CD4-positive, alpha-beta T cell (primary cell): Measurements from ENCODE around the gene ATP10A. TPM values are rescaled to one million over a fixed set of nuclear protein-coding genes. Genes with fewer than 3 reads are reported as not detected.
"Not testable (repeated sequence)": the region's sequence is repeated elsewhere in the genome, so short reads cannot be mapped to it uniquely, and the experiment has no call there.

Source experiments
- ATAC-seq: fragments of 200-7000 bp; cut with Tn5 transposase; one replicate; pipeline ENCODE4 v1.10.0; 2022; ENCODE audit warnings: mild to moderate bottlenecking; ENCODE audit not compliant: poor library complexity
- CTCF ChIA-PET: fragments of 350-600 bp; sonication (Branson Sonifier 250); formaldehyde crosslinking; loops from one replicate; lab custom pipeline; 2021; ENCODE audit warnings: antibody characterized with exemption, inconsistent platforms; lab: Charles Lee
- POLR2A ChIA-PET: fragments of 350-600 bp; sonication (Branson Sonifier 250); formaldehyde crosslinking; loops from one replicate; lab custom pipeline; 2021; ENCODE audit warnings: antibody characterized with exemption, inconsistent platforms; lab: Charles Lee
- DNase-seq, 14 experiments: peaks; one replicate each; pipeline ENCODE4 v3.0.0-alpha.2; 2013 to 2020; ENCODE audit warnings: mixed read lengths in 2 of 14
- H3K27ac ChIP-seq, 2 donors: one replicate each; pipeline versions ENCODE4 v1.5.1 to v1.7.0; 2013; ENCODE audit warnings: low read length in 2 of 2, low read depth in 1 of 2, mild to moderate bottlenecking in 1 of 2
- H3K27me3 ChIP-seq, 2 experiments: 1 replicate in 1 of 2; 2 replicates in 1 of 2; pipeline versions ENCODE4 v1.6.1 to v1.7.0; 2013; ENCODE audit warnings: low read length in 2 of 2, control low read depth in 1 of 2, mild to moderate bottlenecking in 1 of 2, moderate library complexity in 1 of 2; ENCODE audit not compliant: insufficient read depth in 2 of 2, control insufficient read depth in 1 of 2
- H3K36me3 ChIP-seq: one replicate; pipeline ENCODE4 v1.6.1; 2013; ENCODE audit warnings: low read length, control low read depth; ENCODE audit not compliant: insufficient read depth
- H3K4me1 ChIP-seq: one replicate; pipeline ENCODE4 v1.6.1; 2013; ENCODE audit warnings: low read length, control low read depth; ENCODE audit not compliant: insufficient read depth
- H3K4me3 ChIP-seq: one replicate; pipeline ENCODE4 v1.5.1; 2013; ENCODE audit warnings: mild to moderate bottlenecking, low read length, moderate library complexity
- H3K9me3 ChIP-seq, 2 experiments: 1 replicate in 1 of 2; 2 replicates in 1 of 2; pipeline versions ENCODE4 v1.6.1 to v1.7.0; 2013; ENCODE audit warnings: low read length in 2 of 2, mild to moderate bottlenecking in 2 of 2, control low read depth in 1 of 2, moderate library complexity in 1 of 2; ENCODE audit not compliant: control insufficient read depth in 1 of 2, insufficient read depth in 1 of 2
- H3K27ac Mint-ChIP-seq: one replicate; pipeline ENCODE4 v1.8.0; 2020; ENCODE audit warnings: mixed read lengths
- H3K27me3 Mint-ChIP-seq: one replicate; pipeline ENCODE4 v1.8.0; 2021; ENCODE audit warnings: mixed read lengths
- H3K36me3 Mint-ChIP-seq: one replicate; pipeline ENCODE4 v1.8.0; 2021; ENCODE audit warnings: low read depth, mixed read lengths
- H3K4me1 Mint-ChIP-seq: one replicate; pipeline ENCODE4 v1.8.0; 2021; ENCODE audit warnings: low read depth, mixed read lengths
- H3K4me3 Mint-ChIP-seq: one replicate; pipeline ENCODE4 v1.8.0; 2020; ENCODE audit warnings: mild to moderate bottlenecking, mixed read lengths
- H3K9me3 Mint-ChIP-seq: one replicate; pipeline ENCODE4 v1.8.0; 2020; ENCODE audit warnings: mixed read lengths
- intact Hi-C, 2 experiments: fragments of 100-400 bp; cut with DNase I in 1 of 2; cut with micrococcal nuclease in 1 of 2; formaldehyde crosslinking; loops; one replicate each; pipeline versions ENCODE4 v1.15.1 to v1.9.0; 2023 to 2025; cut with DNase I, micrococcal nuclease
- total RNA-seq, 174 experiments: library from RNA in 2 of 174; stranded (reverse) in 2 of 174; gene quantifications; one replicate each; pipeline ENCODE4 v1.2.3 and lab custom pipeline; 2021 to 2026
- TF ChIP-seq, protein P1 (sequence below): fragments of 200-600 bp; IDR thresholded peaks from one replicate; pipeline ENCODE4 v1.8.0; 2022; ENCODE audit warnings: antibody characterized with exemption, mild to moderate bottlenecking

Gene ATP10A
- total RNA-seq, 2 experiments from 2014 or later = 30.0 to 30.4 TPM

DNA sequence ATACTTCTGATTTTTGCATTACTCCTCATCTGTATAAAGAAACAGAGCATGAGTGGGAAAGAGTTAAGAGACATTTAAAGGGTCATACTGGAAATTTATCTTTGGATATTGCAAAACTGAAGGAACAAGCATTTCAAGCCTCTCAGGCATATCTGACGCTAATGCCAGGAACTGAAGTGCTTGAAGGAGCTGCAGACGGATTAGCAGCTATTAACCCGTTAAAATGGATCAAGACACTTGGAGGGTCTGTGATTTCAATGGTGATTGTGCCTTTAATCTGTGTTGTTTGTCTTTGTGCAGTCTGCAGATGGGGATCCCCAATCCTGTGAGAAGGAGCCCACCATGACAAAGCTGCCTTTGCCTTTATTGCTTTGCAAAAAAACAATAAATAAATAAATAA is 221.8 kb downstream of the ATP10A start:
- ChIA-PET CTCF (no interaction called here), POLR2A (no interaction called here)
- no peaks in the 10 kb centered on the region for H3K4me1 ChIP-seq
- TF ChIP-seq, protein P1, sequence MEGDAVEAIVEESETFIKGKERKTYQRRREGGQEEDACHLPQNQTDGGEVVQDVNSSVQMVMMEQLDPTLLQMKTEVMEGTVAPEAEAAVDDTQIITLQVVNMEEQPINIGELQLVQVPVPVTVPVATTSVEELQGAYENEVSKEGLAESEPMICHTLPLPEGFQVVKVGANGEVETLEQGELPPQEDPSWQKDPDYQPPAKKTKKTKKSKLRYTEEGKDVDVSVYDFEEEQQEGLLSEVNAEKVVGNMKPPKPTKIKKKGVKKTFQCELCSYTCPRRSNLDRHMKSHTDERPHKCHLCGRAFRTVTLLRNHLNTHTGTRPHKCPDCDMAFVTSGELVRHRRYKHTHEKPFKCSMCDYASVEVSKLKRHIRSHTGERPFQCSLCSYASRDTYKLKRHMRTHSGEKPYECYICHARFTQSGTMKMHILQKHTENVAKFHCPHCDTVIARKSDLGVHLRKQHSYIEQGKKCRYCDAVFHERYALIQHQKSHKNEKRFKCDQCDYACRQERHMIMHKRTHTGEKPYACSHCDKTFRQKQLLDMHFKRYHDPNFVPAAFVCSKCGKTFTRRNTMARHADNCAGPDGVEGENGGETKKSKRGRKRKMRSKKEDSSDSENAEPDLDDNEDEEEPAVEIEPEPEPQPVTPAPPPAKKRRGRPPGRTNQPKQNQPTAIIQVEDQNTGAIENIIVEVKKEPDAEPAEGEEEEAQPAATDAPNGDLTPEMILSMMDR = no peak
- H3K4me1 Mint-ChIP-seq = no peaks in the 10 kb centered on the region
- H3K36me3 ChIP-seq = no peaks in the 10 kb centered on the region
- intact Hi-C loops = no loop called here
- peaks cover 4% of the 10 kb centered on the region in 2 experiments for H3K27me3 ChIP-seq
- peaks cover 40% of the 10 kb centered on the region for H3K27me3 Mint-ChIP-seq
- H3K36me3 Mint-ChIP-seq = no peaks in the 10 kb centered on the region
- no peak overlapping the region for H3K27ac ChIP-seq
- no peak for ATAC-seq
- H3K9me3 ChIP-seq = no peaks in the 10 kb centered on the region
- no peaks in the 10 kb centered on the region for H3K9me3 Mint-ChIP-seq
- no peak overlapping the region for H3K27ac Mint-ChIP-seq
- DNase-seq = no peak
- H3K4me3 ChIP-seq = no peak overlapping the region
- H3K4me3 Mint-ChIP-seq = no peak overlapping the region

DNA sequence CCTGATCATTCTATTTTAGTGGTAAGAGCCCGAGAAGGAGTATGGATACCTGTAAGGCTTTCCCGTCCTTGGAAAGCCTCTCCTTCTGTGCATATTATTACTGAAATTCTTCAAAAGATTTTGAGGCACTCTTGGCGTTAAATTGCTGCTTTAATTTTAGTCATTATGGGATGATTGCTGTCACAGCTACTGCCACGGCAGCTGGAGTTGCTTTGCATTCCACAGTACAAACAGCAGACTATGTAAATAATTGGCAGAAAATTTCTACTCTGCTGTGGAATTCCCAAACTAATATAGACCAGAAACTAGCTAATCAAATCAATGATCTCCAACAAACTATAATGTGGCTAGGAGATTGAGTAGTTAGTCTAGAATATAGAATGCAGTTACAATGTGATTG is 222.2 kb downstream of the ATP10A start:
- H3K4me1 ChIP-seq, intact Hi-C loops, H3K9me3 Mint-ChIP-seq, CTCF ChIA-PET, H3K27ac ChIP-seq, H3K9me3 ChIP-seq, H3K27ac Mint-ChIP-seq, POLR2A ChIA-PET, H3K36me3 ChIP-seq, H3K27me3 ChIP-seq, DNase-seq, H3K4me3 Mint-ChIP-seq, H3K4me3 ChIP-seq, H3K4me1 Mint-ChIP-seq, ATAC-seq, H3K36me3 Mint-ChIP-seq: not testable (repeated sequence)
- H3K27me3 Mint-ChIP-seq = peaks cover 36% of the 10 kb centered on the region

DNA sequence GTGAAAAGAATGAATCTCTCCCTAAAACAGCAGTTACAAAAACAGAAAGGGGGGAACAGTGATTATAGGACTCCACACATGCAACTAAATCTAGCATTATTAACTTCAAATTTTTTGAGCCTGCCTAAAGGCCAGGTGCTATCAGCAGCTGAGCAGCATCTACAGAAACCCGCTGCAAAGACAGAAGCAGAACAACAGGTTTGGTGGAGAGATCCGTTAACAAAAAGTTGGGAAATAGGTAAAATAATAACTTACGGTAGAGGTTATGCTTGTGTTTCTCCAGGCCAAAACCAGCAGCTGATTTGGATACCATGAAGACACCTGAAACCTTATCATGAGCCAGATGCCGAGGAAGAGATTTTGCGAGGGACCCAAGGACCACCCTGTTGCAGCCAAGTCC is 222.7 kb downstream of the ATP10A start:
- no peak for ATAC-seq
- ChIA-PET CTCF (no interaction called here), POLR2A (no interaction called here)
- H3K9me3 ChIP-seq = no peaks in the 10 kb centered on the region
- no peak for DNase-seq
- Mint-ChIP-seq H3K27ac (no peak overlapping the region), H3K9me3 (no peaks in the 10 kb centered on the region), H3K4me1 (no peaks in the 10 kb centered on the region), H3K27me3 (peaks cover 32% of the 10 kb centered on the region), H3K4me3 (no peak overlapping the region), H3K36me3 (no peaks in the 10 kb centered on the region)
- TF ChIP-seq, protein P1 = no peak
- no peaks in the 10 kb centered on the region for H3K4me1 ChIP-seq
- H3K27me3 ChIP-seq = peaks cover 3 to 4% of the 10 kb centered on the region in 2 experiments
- H3K27ac ChIP-seq = no peak overlapping the region
- intact Hi-C loops = no loop called here
- no peak overlapping the region for H3K4me3 ChIP-seq
- no peaks in the 10 kb centered on the region for H3K36me3 ChIP-seq

DNA sequence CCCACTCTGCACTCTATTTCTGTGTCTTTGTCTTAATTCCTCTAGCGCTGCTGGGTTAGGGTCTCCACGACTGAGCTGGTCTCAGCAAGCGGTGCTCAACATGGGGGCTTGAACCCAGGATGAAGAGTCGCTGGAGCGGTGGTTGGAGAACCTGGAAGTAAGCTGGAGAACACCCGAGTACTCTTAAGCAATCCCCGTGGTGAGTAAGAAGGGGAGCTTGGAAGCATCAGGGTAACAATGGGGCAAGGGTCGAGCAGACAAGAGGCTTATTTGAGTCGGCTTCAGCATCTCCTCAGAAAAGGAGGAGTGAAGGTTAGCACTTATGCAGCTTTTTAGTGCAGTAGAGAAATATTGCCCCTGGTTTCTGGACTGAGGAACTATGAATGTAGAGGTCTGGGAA is 226.6 kb downstream of the ATP10A start:
- DNase-seq, CTCF ChIA-PET, H3K4me3 ChIP-seq, H3K36me3 ChIP-seq, H3K36me3 Mint-ChIP-seq, POLR2A ChIA-PET, H3K9me3 Mint-ChIP-seq, H3K27ac ChIP-seq, H3K27me3 ChIP-seq, ATAC-seq, H3K9me3 ChIP-seq, H3K27ac Mint-ChIP-seq, H3K4me1 Mint-ChIP-seq, H3K4me3 Mint-ChIP-seq, H3K4me1 ChIP-seq, intact Hi-C loops: not testable (repeated sequence)
- peaks cover 30% of the 10 kb centered on the region for H3K27me3 Mint-ChIP-seq
